GM19025 (cell line): ENCODE measurements around the gene ELOVL5.

Experiments used
- ATAC-seq: cut with Tn5 transposase; IDR thresholded peaks from one replicate; pipeline ENCODE4 v1.9.1; 2021; ENCODE audit warnings: mild to moderate bottlenecking, low read depth, moderate library complexity; ENCODE audit not compliant: unreplicated experiment

Gene ELOVL5

GRCh38 chr6:53281518-53282215 lies 67.1 kb downstream of the ELOVL5 start:
- no peak for ATAC-seq

DNA sequence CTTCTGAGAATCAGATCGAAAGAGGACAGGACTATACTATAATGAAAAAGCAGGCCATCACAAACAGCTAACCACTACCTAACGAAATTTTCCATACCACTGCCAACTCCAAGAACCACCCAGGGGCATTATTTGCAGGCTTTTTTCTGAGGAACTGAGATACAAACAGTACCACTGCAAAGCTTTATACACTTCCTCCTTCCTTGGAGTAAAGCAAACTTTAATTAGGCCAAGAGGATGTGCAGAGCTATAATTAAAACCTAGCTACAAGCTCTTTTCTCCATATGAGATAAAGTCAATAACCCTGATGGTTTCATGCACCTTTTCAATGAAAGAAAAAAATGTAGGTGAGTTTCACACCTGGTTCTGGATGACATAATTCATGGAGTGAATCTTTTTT lies 68.5 kb downstream of the ELOVL5 start:
- no peak for ATAC-seq

DNA sequence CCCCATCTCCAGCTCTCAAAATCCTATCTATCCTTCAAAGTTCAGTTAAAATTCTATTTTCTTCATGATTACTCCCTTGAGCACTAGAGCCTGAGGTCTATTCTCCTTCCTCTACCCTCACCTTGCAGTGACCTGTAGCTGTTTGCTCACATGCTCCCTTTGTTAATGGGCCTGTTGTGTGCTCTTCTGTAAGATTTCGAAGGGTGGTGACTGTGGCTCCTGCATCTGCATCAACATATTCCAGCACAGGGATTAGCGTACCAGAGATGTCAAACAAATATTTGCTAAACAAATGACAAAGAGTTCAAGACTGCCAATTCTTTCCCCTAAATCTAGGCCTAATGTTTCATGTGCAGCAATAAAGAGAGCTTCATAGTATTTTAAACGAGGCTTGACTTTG lies 69.5 kb downstream of the ELOVL5 start:
- no peak for ATAC-seq

GRCh38 chr6:53273370-53273769 lies 75.4 kb downstream of the ELOVL5 start:
- ATAC-seq = no peak

GRCh38 chr6:53269827-53270226 lies 78.9 kb downstream of the ELOVL5 start:
- no peak for ATAC-seq

DNA sequence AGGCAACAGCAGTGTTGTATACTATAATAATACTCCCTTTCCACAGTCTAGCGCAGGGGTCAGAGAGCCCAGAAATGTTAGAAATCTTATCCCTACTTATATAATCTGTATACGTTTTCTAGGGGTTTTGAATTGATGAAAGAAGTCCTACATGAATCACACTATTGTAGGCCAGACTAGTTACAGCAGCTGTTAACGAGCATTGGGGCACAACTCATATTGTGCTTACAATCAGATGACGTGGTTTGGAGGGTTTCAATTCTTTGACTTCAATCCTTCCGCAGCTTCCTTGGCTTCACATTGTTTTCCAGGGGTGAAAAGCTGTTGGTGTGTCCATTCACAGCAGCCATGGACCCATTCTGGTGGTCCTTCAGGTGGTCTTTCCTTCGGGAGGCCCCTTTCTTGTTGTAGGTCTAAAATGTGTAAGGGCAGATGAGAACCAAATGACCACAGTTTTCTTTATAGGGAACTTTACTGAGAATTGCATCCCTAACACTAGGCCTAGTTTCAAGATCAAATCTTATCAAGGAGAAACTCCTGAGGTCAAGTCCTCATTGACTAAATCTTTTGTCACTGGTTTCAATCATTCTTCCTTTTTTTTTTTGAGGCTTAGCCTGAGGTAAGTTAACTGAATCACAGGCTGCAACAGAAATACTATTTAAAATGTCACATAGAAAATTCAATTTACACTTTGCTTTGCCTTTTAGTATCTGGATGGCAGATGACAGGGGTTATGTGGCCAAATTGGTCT lies 79.7 kb downstream of the ELOVL5 start:
- ATAC-seq = no peak

- ATAC-seq = no peak
These were observed 82.1 kb downstream of the ELOVL5 start for GRCh38 chr6:53266553-53267090.

- ATAC-seq = no peak
These were observed 83.7 kb downstream of the ELOVL5 start for GRCh38 chr6:53264915-53265607.

- ATAC-seq = no peak
These were observed 84.4 kb downstream of the ELOVL5 start for GRCh38 chr6:53264337-53264736.

- no peak for ATAC-seq
These were observed 84.8 kb downstream of the ELOVL5 start for GRCh38 chr6:53263917-53264316.

GRCh38 chr6:53259860-53260580 lies 88.7 kb downstream of the ELOVL5 start:
- ATAC-seq = no peak

DNA sequence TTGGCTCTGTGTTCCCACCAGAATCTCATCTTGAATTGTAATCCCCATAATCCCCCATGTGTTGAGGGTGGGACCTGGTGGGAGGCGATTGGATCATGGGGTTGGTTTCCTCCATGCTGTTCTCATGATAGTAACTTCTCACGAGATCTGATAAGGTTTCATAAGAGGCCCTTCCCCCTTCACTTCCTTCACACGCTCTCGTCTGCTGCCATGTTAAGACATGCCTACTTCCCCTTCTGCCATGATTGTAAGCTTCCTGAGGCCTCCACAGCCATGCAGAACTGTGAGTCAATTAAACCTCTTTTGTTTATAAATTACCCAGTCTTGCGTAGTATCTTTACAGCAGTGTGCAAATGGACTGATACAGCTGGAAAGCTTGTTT lies 90.0 kb downstream of the ELOVL5 start:
- ATAC-seq = no peak

GRCh38 chr6:53258076-53258773 lies 90.5 kb downstream of the ELOVL5 start:
- ATAC-seq = no peak

DNA sequence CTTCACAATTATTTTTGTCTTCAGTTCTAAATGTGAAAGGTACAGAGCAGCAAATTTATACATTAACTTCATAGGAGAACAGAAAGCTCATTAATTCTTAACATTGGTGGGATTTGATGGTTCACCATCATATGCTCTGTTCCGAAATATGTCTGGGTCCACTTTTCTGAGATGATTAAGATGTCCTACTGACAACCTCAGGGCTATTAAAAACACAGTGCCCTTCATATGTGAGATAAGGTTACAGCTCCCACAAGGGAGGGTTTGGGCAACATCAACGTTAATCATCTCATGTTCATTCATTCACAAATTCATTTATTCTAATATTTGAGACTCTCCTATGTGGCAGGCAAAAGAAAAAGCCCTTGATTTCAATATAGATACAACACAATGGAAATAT lies 91.2 kb downstream of the ELOVL5 start:
- ATAC-seq = no peak

DNA sequence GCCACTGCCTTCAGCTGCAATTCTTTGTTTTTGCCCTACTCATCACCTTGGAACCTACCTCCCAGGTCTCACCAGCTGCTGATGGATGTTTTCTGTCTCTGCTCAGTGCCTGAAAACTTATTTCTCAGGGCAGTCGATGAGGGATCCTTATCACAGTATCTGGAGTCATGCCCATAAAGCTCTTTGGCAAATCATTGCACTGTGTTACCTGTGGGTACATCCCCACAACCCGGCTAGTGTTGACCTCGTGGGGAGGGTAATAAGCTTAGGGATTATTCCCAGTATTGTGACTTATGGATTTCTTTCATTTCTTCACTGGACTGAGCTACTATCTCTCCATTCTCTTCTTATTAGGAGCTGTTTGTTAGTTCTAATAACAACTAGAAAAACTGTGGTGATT lies 91.7 kb downstream of the ELOVL5 start:
- ATAC-seq = no peak

GRCh38 chr6:53252177-53252692 lies 96.5 kb downstream of the ELOVL5 start:
- no peak for ATAC-seq

DNA sequence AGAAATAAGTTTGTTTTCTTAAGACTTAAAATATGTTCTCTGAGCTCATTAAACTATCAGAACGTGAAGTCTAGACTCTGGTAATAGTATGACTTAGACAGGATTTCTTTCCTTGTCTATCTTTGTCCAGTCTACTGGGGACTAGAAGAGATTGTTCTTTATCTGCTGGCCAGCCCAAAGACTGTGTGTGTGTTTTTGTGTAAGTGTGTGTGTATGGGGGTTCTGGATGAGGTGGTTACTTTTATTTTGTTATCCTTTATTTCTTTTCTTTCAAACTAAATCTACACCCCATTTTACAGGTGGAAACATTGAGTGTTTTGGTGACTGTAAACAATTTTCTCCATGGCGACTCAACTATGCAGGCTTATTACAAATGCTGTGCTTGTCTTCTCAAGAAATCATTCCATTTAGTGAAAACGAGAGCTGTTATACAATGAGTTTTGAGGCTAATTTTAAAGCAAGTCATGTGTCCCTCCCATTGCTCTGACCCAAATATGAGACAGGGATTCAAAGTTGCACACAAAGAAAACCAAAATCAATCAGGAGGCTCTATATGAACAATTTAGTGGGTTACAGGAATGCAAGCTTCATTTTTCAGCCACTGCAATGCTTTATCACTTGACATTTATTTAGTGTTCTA lies 97.6 kb downstream of the ELOVL5 start:
- no peak for ATAC-seq

DNA sequence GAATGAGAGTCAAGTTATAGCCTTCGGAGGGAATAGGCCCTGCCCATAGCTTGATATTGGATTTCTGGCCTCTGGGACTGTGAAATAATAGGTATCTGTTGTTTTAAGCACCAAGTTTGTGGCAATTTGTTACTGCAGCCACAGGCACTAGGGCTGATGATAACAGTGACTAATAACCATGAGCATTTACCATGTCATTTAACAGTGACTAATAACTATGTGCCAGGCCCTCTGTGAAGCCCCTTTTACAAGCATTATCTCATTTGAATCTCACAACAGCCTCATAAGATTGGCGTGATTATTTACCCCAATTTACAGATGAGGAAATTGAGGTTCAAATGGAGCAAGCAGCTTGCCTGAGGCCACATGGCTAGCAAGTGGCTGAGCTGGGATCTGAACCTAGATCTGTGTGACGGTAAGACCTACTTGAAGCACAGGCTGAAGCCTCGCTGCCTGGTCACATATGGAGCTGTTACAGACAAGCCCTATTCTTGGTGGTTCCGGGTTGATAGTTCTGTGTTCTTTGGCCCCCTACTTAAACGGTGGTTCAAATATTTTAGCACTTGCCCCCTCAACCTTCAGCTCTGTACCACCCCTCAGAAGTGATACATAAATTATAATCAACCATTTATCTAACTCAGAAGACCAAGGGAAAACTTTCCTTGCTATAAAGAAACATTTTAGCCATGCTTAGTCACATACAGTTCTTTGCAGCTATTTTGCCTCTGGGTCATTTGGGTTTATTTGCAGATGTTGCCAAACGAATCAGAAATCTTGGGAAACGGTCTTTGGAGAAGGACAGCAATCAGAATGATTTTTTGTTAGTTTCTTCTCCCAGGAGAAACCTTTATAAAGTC lies 98.3 kb downstream of the ELOVL5 start:
- no peak for ATAC-seq
